HepG2 (cell line): ENCODE data around the gene VWA7. TPM values are rescaled to one million over a fixed set of nuclear protein-coding genes. Genes with fewer than 3 reads are reported as not detected.

Experiments
- ATAC-seq: fragments of 200-7000 bp; cut with Tn5 transposase; 3 replicates; pipeline ENCODE4 v1.9.1; 2020; ENCODE audit warnings: mild to moderate bottlenecking, moderate library complexity
- BruUV-seq: library from RNA; stranded (reverse); fragments of 400-500 nt; replicated peaks from 2 replicates; lab custom pipeline; 2021; lab: Mats Ljungman, UMichigan
- CTCF ChIA-PET: fragments of 300-600 bp; formaldehyde crosslinking; extraction: SDS; loops from one replicate; lab custom pipeline; 2021; ENCODE audit warnings: low total read pairs, inconsistent platforms, low intra/inter-chr PET ratio; lab: Yijun Ruan, JAX
- POLR2A ChIA-PET: fragments of 350-600 bp; sonication (Branson Sonifier 250); formaldehyde crosslinking; loops from one replicate; lab custom pipeline; 2020; ENCODE audit warnings: antibody characterized with exemption, inconsistent platforms; lab: Yijun Ruan, JAX
- DNase-seq: peaks from one replicate; pipeline ENCODE4 v3.0.0-alpha.2; 2015; ENCODE audit warnings: low spot score
- FAIRE-seq: peaks from 3 replicates; lab custom pipeline; 2011; peaks lifted over from hg19 to GRCh38; lab: Jason Lieb, UNC
- H2AFZ ChIP-seq: one replicate; pipeline ENCODE4 v1.6.1; 2011; ENCODE audit warnings: low read length, inconsistent platforms
- H3K27ac ChIP-seq: fragments of 300-600 bp; 3 replicates; pipeline ENCODE4 v1.8.0; 2011; ENCODE audit warnings: mixed run types, mild to moderate bottlenecking, mixed read lengths, low read length, inconsistent platforms; ENCODE audit not compliant: insufficient read depth; ENCODE audit errors: extremely low read length
- H3K27me3 ChIP-seq, 2 experiments: fragments of 200-600 bp in 1 of 2; 2 replicates in 1 of 2; 3 replicates in 1 of 2; pipeline versions ENCODE4 v1.6.0 to v1.8.0; 2011; ENCODE audit warnings: low read length in 2 of 2, mild to moderate bottlenecking in 2 of 2, moderate library complexity in 2 of 2, inconsistent platforms in 1 of 2; ENCODE audit not compliant: insufficient read depth in 2 of 2, control insufficient read depth in 1 of 2
- H3K36me3 ChIP-seq, 2 experiments: fragments of 200-600 bp in 1 of 2; replicated peaks in 1 of 2; 2 replicates in 1 of 2; 3 replicates in 1 of 2; pipeline versions ENCODE4 v1.5.1 to v1.8.0; 2011; ENCODE audit warnings: low read length in 2 of 2, inconsistent platforms in 1 of 2; ENCODE audit not compliant: insufficient read depth in 2 of 2, control insufficient read depth in 1 of 2
- H3K4me1 ChIP-seq: 2 replicates; pipeline ENCODE4 v1.5.1; 2012; ENCODE audit warnings: low read length, inconsistent platforms; ENCODE audit not compliant: insufficient read depth
- H3K4me2 ChIP-seq: 2 replicates; pipeline ENCODE4 v1.6.0; 2011; ENCODE audit warnings: low read depth, low read length, inconsistent platforms
- H3K4me3 ChIP-seq, 3 experiments: fragments of 200-600 bp in 1 of 3; sonication (generic), shearing (Covaris generic) in 1 of 3; replicated peaks in 1 of 3; 2 replicates each; pipeline ENCODE4 v1.5.1; 2011 to 2016; ENCODE audit warnings: low read length in 3 of 3, inconsistent platforms in 2 of 3, low read depth in 2 of 3, mild to moderate bottlenecking in 2 of 3, control low read depth in 1 of 3, mixed read lengths in 1 of 3; ENCODE audit not compliant: insufficient read depth in 1 of 3
- H3K79me2 ChIP-seq: one replicate; pipeline ENCODE4 v1.6.1; 2011; ENCODE audit warnings: low read length, inconsistent platforms; ENCODE audit not compliant: insufficient read depth
- H3K9ac ChIP-seq: 2 replicates; pipeline ENCODE4 v1.6.0; 2011; ENCODE audit warnings: mild to moderate bottlenecking, low read depth, low read length, inconsistent platforms; ENCODE audit not compliant: insufficient read depth
- H3K9me3 ChIP-seq: 2 replicates; pipeline ENCODE4 v1.5.1; 2012; ENCODE audit warnings: mild to moderate bottlenecking, low read length
- H4K20me1 ChIP-seq: 2 replicates; pipeline ENCODE4 v1.6.0; 2011; ENCODE audit warnings: inconsistent platforms, mild to moderate bottlenecking, low read length, moderate library complexity; ENCODE audit not compliant: insufficient read depth
- ARHGAP35 ChIP-seq: sonication (generic); formaldehyde crosslinking; IDR thresholded peaks from 2 replicates; pipeline ENCODE4 v1.9.0; 2022; ENCODE audit warnings: mild to moderate bottlenecking, inconsistent platforms, moderate library complexity, missing genetic modification reagents, borderline replicate concordance
- HES4 ChIP-seq: sonication (generic); formaldehyde crosslinking; IDR thresholded peaks from 2 replicates; pipeline ENCODE4 v1.9.0; 2021; ENCODE audit warnings: mild to moderate bottlenecking, missing genetic modification reagents, borderline replicate concordance
- MAFG ChIP-seq: sonication (generic); formaldehyde crosslinking; IDR thresholded peaks from 2 replicates; pipeline ENCODE4 v1.5.1; 2020; ENCODE audit warnings: mild to moderate bottlenecking, missing genetic modification reagents
- PRMT3 ChIP-seq: sonication (generic); formaldehyde crosslinking; IDR thresholded peaks from 2 replicates; pipeline ENCODE4 v1.8.1; 2022; ENCODE audit warnings: low read depth, mild to moderate bottlenecking, moderate library complexity, missing genetic modification reagents, borderline replicate concordance
- RBFOX2 ChIP-seq: fragments of 200-400 bp; formaldehyde crosslinking; IDR thresholded peaks from 2 replicates; pipeline ENCODE4 v1.6.1; 2017; ENCODE audit warnings: low read depth, mild to moderate bottlenecking, low read length
- ZNF446 ChIP-seq: sonication (generic); formaldehyde crosslinking; IDR thresholded peaks from 2 replicates; pipeline ENCODE4 v1.5.0; 2020; ENCODE audit warnings: mild to moderate bottlenecking, missing genetic modification reagents
- ZNF577 ChIP-seq: sonication (generic); formaldehyde crosslinking; IDR thresholded peaks from 2 replicates; pipeline ENCODE4 v1.4.0; 2020; ENCODE audit warnings: mild to moderate bottlenecking, low read depth, missing genetic modification reagents, borderline replicate concordance
- WGBS: methylation state at CpG from one replicate; pipeline ENCODE4 v1.1.6; 2017; ENCODE audit warnings: low lambda C conversion rate; 5-methylcytosine and 5-hydroxymethylcytosine counted together
- in situ Hi-C: cut with HindIII; loops from 2 replicates; pipeline ENCODE4 v1.10.0; 2017; ENCODE audit warnings: low pct_unique_long_range_greater_than_20kb; ENCODE audit not compliant: extremely low pct_ligation_motif_present
- intact Hi-C: fragments of 100-400 bp; cut with micrococcal nuclease; formaldehyde crosslinking; loops from one replicate; pipeline ENCODE4 v1.10.0; 2022; ENCODE audit not compliant: unreplicated experiment
- polyA plus RNA-seq, 8 experiments: library from polyadenylated mRNA; depleted of rRNA in 3 of 8; stranded (reverse) in 7 of 8; unstranded in 1 of 8; fragments of >200 nt; fragmentation: Illumina TruSeq in 4 of 8; extraction: Trizol in 4 of 8; gene quantifications; 2 replicates each; pipeline versions ENCODE4 v1.2.1 to v1.2.3, GENCODE V29; 2011 to 2016; ENCODE audit warnings: low read depth in 4 of 8, missing spikeins in 1 of 8, mixed read lengths in 1 of 8; ENCODE audit not compliant: insufficient read depth in 1 of 8
- total RNA-seq, 5 experiments: library from RNA; depleted of rRNA; stranded (reverse); fragments of >200 nt; fragmentation: Illumina TruSeq; extraction: Trizol; gene quantifications; 2 replicates each; pipeline ENCODE4 v1.2.3, GENCODE V29; 2016; ENCODE audit warnings: low read depth in 1 of 5
- TF ChIP-seq, protein P1 (sequence below): IDR thresholded peaks from 2 replicates; pipeline ENCODE4 v1.6.1; 2016; ENCODE audit warnings: low read depth, missing genetic modification reagents, missing compliant biosample characterization
- TF ChIP-seq, protein P2 (sequence below): sonication (generic); formaldehyde crosslinking; IDR thresholded peaks from 2 replicates; pipeline ENCODE4 v1.8.0; 2022; ENCODE audit warnings: mild to moderate bottlenecking, missing genetic modification reagents, borderline replicate concordance
- TF ChIP-seq, protein P3 (sequence below): IDR thresholded peaks from 2 replicates; pipeline ENCODE4 v1.6.1; 2016

The VWA7 gene
- total and polyA plus RNA-seq, 2 of the 13 experiments (the other 11 are each of a cell fraction or from before 2014, with no cell fraction given) = 0.86 to 3.3 TPM

DNA sequence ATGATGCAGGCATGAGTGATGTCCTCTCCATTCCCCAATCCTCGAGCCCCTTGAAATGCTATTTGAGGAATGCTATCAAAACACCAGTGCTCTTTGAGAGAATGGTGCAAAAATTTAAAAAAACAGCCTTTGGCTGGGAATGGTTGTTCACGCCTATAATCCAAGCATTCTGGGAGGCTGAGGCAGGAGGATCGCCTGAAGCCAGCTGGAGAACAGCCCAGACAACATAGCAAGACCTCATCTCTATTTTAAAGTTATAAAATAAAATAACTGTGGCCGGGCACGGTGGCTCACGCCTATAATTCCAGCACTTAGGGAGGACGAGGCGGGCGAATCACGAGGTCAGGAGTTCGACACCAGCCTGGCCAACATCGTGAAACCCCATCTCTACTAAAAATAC lies 22.7 kb upstream of the VWA7 start (continued):
- TF ChIP-seq, protein P1, sequence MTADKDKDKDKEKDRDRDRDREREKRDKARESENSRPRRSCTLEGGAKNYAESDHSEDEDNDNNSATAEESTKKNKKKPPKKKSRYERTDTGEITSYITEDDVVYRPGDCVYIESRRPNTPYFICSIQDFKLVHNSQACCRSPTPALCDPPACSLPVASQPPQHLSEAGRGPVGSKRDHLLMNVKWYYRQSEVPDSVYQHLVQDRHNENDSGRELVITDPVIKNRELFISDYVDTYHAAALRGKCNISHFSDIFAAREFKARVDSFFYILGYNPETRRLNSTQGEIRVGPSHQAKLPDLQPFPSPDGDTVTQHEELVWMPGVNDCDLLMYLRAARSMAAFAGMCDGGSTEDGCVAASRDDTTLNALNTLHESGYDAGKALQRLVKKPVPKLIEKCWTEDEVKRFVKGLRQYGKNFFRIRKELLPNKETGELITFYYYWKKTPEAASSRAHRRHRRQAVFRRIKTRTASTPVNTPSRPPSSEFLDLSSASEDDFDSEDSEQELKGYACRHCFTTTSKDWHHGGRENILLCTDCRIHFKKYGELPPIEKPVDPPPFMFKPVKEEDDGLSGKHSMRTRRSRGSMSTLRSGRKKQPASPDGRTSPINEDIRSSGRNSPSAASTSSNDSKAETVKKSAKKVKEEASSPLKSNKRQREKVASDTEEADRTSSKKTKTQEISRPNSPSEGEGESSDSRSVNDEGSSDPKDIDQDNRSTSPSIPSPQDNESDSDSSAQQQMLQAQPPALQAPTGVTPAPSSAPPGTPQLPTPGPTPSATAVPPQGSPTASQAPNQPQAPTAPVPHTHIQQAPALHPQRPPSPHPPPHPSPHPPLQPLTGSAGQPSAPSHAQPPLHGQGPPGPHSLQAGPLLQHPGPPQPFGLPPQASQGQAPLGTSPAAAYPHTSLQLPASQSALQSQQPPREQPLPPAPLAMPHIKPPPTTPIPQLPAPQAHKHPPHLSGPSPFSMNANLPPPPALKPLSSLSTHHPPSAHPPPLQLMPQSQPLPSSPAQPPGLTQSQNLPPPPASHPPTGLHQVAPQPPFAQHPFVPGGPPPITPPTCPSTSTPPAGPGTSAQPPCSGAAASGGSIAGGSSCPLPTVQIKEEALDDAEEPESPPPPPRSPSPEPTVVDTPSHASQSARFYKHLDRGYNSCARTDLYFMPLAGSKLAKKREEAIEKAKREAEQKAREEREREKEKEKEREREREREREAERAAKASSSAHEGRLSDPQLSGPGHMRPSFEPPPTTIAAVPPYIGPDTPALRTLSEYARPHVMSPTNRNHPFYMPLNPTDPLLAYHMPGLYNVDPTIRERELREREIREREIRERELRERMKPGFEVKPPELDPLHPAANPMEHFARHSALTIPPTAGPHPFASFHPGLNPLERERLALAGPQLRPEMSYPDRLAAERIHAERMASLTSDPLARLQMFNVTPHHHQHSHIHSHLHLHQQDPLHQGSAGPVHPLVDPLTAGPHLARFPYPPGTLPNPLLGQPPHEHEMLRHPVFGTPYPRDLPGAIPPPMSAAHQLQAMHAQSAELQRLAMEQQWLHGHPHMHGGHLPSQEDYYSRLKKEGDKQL (CRISPR knock-in tag) = no peak
- TF ChIP-seq MAFG (no peak), ZNF577 (CRISPR knock-in tag) (no peak), PRMT3 (CRISPR knock-in tag) (no peak)
- TF ChIP-seq, protein P2, sequence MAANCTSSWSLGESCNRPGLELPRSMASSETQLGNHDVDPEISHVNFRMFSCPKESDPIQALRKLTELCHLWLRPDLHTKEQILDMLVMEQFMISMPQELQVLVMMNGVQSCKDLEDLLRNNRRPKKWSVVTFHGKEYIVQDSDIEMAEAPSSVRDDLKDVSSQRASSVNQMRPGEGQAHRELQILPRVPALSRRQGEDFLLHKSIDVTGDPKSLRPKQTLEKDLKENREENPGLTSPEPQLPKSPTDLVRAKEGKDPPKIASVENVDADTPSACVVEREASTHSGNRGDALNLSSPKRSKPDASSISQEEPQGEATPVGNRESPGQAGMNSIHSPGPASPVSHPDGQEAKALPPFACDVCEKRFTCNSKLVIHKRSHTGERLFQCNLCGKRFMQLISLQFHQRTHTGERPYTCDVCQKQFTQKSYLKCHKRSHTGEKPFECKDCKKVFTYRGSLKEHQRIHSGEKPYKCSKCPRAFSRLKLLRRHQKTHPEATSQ (CRISPR knock-in tag) = no peak

DNA sequence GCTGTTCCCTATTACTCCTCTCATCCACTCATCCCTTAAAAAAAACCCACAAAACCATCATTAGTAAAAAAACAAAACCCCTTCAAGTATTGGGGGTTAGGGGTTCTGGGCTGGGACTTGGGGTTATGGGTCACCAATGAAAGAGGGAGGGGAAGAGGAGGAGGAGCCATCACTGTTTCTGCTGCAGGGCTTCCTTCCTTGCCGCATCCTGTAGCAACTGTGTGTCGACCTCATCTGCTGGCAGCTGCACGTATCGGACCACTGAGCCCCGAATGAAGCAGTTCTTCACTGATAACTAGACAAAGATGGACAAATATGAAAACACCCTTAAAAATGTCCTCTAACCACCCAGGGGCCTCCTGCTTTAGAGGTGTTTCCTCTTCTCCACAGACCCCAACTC lies 20.5 kb upstream of the VWA7 start:
- CTCF ChIA-PET = no interaction called here

More for the DNA sequence above, 20.5 kb upstream of the VWA7 start:
- no peak overlapping the region for H3K9ac ChIP-seq
- BruUV-seq = no TSS peak
- in situ Hi-C loops = no loop called here
- DNase-seq = no peak
- no peaks in the 10 kb centered on the region for H4K20me1 ChIP-seq
- TF ChIP-seq RBFOX2 = 0 out of 2 replicates have a peak, but pooled peaks have one; percentile 13
- TF ChIP-seq ZNF446 (CRISPR knock-in tag) = no peak
- no peak for TF ChIP-seq HES4 (CRISPR knock-in tag)
- TF ChIP-seq, protein P3, sequence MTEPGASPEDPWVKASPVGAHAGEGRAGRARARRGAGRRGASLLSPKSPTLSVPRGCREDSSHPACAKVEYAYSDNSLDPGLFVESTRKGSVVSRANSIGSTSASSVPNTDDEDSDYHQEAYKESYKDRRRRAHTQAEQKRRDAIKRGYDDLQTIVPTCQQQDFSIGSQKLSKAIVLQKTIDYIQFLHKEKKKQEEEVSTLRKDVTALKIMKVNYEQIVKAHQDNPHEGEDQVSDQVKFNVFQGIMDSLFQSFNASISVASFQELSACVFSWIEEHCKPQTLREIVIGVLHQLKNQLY (CRISPR knock-in tag) = no peak
- TF ChIP-seq ARHGAP35 (CRISPR knock-in tag) = no peak
- H2AFZ ChIP-seq = no peak overlapping the region
- 98% methylated on average over 5 of the region's 5 CpGs for WGBS
- peaks cover 25% of the 10 kb centered on the region for H3K4me1 ChIP-seq
- H3K27me3 ChIP-seq = no peaks in the 10 kb centered on the region; a peak in 1 of 5 replicates
- H3K79me2 ChIP-seq = peaks cover 22% of the 10 kb centered on the region
- no peak overlapping the region for H3K4me3 ChIP-seq
- intact Hi-C loops = no loop called here
- no peak for ATAC-seq
- H3K9me3 ChIP-seq = no peaks in the 10 kb centered on the region
- POLR2A ChIA-PET = interaction anchor here (1.1 to 4.3 kb wide), 3 partner anchors 9 to 60 kb away, joined by 3 to 47 read pairs (median 6); partner anchors contain the start of genes CLIC1, LSM2 and MSH5
- H3K36me3 ChIP-seq = peaks cover 0 to 18% of the 10 kb centered on the region in 2 experiments; a peak in 4 of 5 replicates
- H3K4me2 ChIP-seq = no peak overlapping the region
- no peak overlapping the region for H3K27ac ChIP-seq
- no peak for FAIRE-seq
